Left lung (tissue), 10 donors: ENCODE results near the gene MAPK1IP1L. TPM values are rescaled to one million over a fixed set of nuclear protein-coding genes. Genes with fewer than 3 reads are reported as not detected.

ENCODE experiments used
- ATAC-seq: fragments of 200-7000 bp; cut with Tn5 transposase; one replicate; pipeline ENCODE4 v1.9.1; 2020; ENCODE audit warnings: moderate library complexity
- DNase-seq, 4 donors: peaks; one replicate each; pipeline ENCODE4 v3.0.0-alpha.2; 2013 to 2020
- H3K27ac ChIP-seq, 2 donors: fragments of 200-600 bp; sonication (generic) in 1 of 2; one replicate each; pipeline versions ENCODE4 v1.5.0 to v1.8.0; 2020 to 2021
- H3K27me3 ChIP-seq, 2 donors: fragments of 200-600 bp; sonication (generic) in 1 of 2; one replicate each; pipeline versions ENCODE4 v1.5.0 to v1.8.0; 2020 to 2021
- H3K36me3 ChIP-seq, 2 donors: fragments of 200-600 bp; sonication (generic) in 1 of 2; one replicate each; pipeline versions ENCODE4 v1.5.0 to v1.8.0; 2020 to 2021
- H3K4me1 ChIP-seq, 2 donors: fragments of 200-600 bp; one replicate each; pipeline ENCODE4 v1.8.0; 2021
- H3K4me3 ChIP-seq, 2 donors: fragments of 200-600 bp; sonication (generic) in 1 of 2; one replicate each; pipeline versions ENCODE4 v1.5.0 to v1.8.0; 2020 to 2021; ENCODE audit warnings: mild to moderate bottlenecking in 1 of 2
- H3K9me3 ChIP-seq, 2 donors: fragments of 200-600 bp; sonication (generic) in 1 of 2; one replicate each; pipeline versions ENCODE4 v1.5.0 to v1.8.0; 2020 to 2021
- intact Hi-C, 2 donors: fragments of 100-400 bp; cut with DNase I; formaldehyde crosslinking; loops; one replicate each; pipeline versions ENCODE4 v1.11.2 to v1.14.2; 2022
- polyA plus RNA-seq, 6 donors: library from polyadenylated mRNA; unstranded; fragments of 120-200 nt; gene quantifications; one replicate each; pipeline ENCODE4 v1.2.1, GENCODE V29; 2013; ENCODE audit not compliant: insufficient read length in 6 of 6
- total RNA-seq, 2 donors: library from RNA; stranded (reverse); fragmentation: NEBNext Ultra II Directional; extraction: Animal tissue kit (Norgen Biotek cat#: 25700); gene quantifications; one replicate each; pipeline ENCODE4 v1.2.1, GENCODE V29; 2021
- TF ChIP-seq, protein P1 (sequence below), 2 donors: fragments of 200-600 bp; sonication (generic) in 1 of 2; IDR thresholded peaks; one replicate each; pipeline versions ENCODE4 v1.5.0 to v1.8.0; 2021; ENCODE audit warnings: antibody characterized with exemption in 2 of 2
- donor health status: DM: no; HTN: yes; CAD: no.
- donor health status: DM: no; HTN: no; CAD: no.

Gene MAPK1IP1L
- total and polyA plus RNA-seq, 8 donors, result 81.0 to 93.6 (median 87.1) TPM

DNA sequence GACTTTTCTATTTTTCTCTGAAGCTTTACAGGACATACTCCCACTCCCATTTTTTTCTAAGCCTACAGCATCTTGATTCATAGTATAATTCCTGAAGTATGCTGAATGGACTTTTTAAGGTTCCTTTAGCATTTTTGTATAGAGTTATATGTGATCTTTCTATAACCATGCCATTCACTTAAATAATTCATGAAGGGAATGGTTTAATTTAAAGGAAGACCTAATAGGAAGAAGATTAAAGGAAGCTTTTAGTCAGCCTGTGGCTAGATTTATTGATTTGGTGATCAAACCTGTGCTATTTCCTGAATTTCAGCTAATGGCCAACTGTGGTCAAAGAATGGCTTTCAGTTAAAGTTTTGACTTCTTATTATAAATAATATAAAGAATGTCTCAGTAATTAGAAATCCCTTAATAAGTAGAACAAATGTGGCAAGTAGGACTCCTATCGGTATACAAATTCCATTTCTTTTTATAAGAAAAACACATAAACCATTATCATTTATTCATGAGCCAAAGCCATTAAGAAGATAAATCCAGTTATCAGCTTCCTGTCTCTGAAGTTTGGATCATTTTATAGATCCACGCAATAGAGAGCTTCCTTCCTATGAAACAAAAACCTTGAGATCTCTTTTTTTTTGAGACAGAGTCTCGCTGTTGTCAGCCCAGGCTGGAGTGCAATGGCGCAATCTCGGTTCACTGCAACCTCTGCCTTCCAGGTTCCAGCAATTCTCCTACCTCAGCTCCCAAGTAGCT lies 4.0 kb upstream of the MAPK1IP1L start:
- TF ChIP-seq, protein P1, sequence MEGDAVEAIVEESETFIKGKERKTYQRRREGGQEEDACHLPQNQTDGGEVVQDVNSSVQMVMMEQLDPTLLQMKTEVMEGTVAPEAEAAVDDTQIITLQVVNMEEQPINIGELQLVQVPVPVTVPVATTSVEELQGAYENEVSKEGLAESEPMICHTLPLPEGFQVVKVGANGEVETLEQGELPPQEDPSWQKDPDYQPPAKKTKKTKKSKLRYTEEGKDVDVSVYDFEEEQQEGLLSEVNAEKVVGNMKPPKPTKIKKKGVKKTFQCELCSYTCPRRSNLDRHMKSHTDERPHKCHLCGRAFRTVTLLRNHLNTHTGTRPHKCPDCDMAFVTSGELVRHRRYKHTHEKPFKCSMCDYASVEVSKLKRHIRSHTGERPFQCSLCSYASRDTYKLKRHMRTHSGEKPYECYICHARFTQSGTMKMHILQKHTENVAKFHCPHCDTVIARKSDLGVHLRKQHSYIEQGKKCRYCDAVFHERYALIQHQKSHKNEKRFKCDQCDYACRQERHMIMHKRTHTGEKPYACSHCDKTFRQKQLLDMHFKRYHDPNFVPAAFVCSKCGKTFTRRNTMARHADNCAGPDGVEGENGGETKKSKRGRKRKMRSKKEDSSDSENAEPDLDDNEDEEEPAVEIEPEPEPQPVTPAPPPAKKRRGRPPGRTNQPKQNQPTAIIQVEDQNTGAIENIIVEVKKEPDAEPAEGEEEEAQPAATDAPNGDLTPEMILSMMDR (IDR thresholded peaks at IDR 0.05), result no peak
- Histone ChIP-seq H3K4me3 (no peak overlapping the region), H3K27ac (no peak overlapping the region), H3K4me1 (peaks cover 4 to 9% of the 10 kb centered on the region in 2 donors), H3K36me3 (peaks cover 0 to 16% of the 10 kb centered on the region in 2 donors), H3K9me3 (no peaks in the 10 kb centered on the region), H3K27me3 (no peaks in the 10 kb centered on the region)
- DNase-seq (no peak), ATAC-seq (no peak)
- intact Hi-C loops, result no loop called here

DNA sequence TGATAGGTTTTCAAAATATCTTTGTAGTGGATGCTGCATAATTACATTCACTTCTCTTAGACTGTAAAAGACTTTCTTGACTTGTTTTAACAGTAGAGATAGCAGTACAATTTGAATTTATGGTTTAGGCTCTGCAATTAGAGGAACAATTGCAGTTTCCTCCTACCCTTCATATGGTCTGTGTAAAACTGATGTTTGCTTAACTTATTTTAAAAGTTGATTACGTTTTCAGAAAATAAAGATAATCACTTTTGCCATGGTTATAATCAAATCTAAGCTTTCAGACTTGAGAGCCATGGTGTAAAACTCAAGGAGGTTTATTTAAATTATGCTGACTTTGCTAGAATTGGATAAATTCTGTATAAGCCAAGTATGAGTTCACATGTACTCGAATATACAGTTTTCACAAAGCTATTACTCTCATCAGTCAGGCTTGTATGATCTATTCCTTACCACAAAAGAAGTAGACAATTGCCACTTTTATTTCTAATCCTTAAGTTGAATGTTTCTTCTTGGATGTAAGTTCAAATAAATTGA lies 2.5 kb upstream of the MAPK1IP1L start:
- no peaks in the 10 kb centered on the region for H3K27me3 ChIP-seq
- H3K36me3 ChIP-seq, result peaks cover 0 to 9% of the 10 kb centered on the region in 2 donors
- H3K4me1 ChIP-seq, result peaks cover 15 to 24% of the 10 kb centered on the region in 2 donors
- DNase-seq (no peak), ATAC-seq (no peak)
- H3K9me3 ChIP-seq, result no peaks in the 10 kb centered on the region
- TF ChIP-seq, protein P1 (IDR thresholded peaks at IDR 0.05), result no peak
- intact Hi-C loops, result no loop called here
- no peak overlapping the region for H3K4me3 ChIP-seq
- H3K27ac ChIP-seq, result no peak overlapping the region

DNA sequence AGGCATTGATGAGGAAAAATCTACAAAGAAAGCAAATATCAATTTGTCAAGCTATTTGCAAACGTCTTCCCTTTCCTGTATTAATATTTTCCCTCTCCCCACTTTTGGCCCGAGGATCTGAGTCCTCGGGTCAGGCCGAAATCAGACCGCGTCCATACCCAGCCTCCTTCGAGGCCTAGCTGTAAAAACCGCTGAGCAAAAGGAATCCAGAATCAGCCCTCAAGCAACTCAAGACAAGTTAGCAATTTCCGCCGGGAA lies 353 bp upstream of the MAPK1IP1L start:
- no peaks in the 10 kb centered on the region for H3K9me3 ChIP-seq
- ATAC-seq (no peak), DNase-seq (no peak)
- peak overlapping the region; percentile 74 to 78 for H3K4me3 ChIP-seq
- H3K36me3 ChIP-seq, result peaks cover 0 to 19% of the 10 kb centered on the region in 2 donors
- TF ChIP-seq, protein P1 (IDR thresholded peaks at IDR 0.05), result no peak
- no peaks in the 10 kb centered on the region for H3K27me3 ChIP-seq
- peak overlapping the region; percentile 97 to 99 for H3K27ac ChIP-seq
- intact Hi-C loops, result no loop called here
- peaks cover 18 to 45% of the 10 kb centered on the region in 2 donors for H3K4me1 ChIP-seq

DNA sequence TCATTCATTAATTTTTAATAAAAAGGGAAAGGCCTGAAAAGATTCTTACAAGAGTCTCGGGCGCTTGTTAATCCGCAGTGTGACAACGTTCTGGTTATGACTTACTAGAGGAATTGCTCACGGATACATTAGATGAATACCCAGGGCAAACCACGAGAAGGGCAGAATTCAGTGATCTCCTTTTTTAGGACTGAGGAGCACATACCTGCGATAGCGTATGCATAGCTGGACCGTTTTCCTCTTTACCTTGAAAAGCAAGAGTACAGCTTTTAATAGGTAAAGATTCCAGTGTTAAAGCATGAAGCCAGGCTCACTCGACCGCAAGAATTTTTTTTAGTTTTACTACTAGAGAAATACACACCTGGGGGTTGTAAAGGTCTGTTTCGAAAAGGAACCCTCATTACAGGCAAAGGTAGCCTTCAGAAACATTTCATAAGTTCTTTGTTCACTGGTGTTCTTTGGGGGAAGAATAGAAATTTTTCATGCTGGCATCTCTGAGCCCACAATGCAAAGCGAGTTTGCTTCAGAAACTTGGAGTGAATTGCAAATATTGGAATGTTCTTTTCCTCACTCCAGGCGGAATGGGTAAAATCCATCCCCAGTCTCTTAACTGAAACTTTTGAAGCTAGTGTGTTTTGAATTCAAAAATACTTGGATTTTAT lies 953 bp downstream of the MAPK1IP1L start:
- ATAC-seq (no peak), DNase-seq (peak in 1 of 4 donors; percentile 40)
- peaks cover 0 to 25% of the 10 kb centered on the region in 2 donors for H3K36me3 ChIP-seq
- peak overlapping the region; percentile 97 to 99 for H3K27ac ChIP-seq
- peak overlapping the region; percentile 74 to 78 for H3K4me3 ChIP-seq
- intact Hi-C loops, result no loop called here
- H3K4me1 ChIP-seq, result peaks cover 18 to 49% of the 10 kb centered on the region in 2 donors
- no peaks in the 10 kb centered on the region for H3K9me3 ChIP-seq
- TF ChIP-seq, protein P1 (IDR thresholded peaks at IDR 0.05), result no peak
- no peaks in the 10 kb centered on the region for H3K27me3 ChIP-seq

DNA sequence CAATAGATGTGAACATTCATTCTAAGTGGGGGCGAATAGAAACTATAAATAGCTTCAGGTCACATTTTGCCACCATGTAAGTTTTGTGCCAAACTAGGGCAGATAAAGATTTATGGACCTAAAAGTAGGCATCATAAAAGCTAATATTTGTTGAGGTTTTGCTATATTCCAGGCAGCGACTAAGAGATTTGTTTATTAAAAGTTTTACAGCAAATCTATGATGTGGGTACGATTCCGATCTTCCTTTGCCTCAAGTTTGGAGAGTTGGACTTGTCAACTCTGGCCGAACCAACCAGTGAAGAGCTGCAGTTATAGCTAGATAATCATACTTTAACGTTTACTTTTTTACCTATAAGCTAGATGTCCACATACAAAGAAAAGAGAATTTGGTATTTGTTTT lies 1.6 kb downstream of the MAPK1IP1L start:
- Histone ChIP-seq H3K9me3 (no peaks in the 10 kb centered on the region), H3K4me3 (peak overlapping the region; percentile 74 to 78), H3K27me3 (no peaks in the 10 kb centered on the region), H3K27ac (peak overlapping the region in 1 of 2 donors; percentile 99), H3K36me3 (peaks cover 0 to 31% of the 10 kb centered on the region in 2 donors), H3K4me1 (peaks cover 18 to 49% of the 10 kb centered on the region in 2 donors)
- DNase-seq, result no peak
- ATAC-seq, result no peak
- intact Hi-C loops, result no loop called here
- TF ChIP-seq, protein P1 (IDR thresholded peaks at IDR 0.05), result no peak
